Activated CD8-positive, alpha-beta T cell treated with anti-CD3 and anti-CD28 coated beads for 36 hours (primary cell): ENCODE data around the gene FGF3. TPM values are rescaled to one million over a fixed set of nuclear protein-coding genes. Genes with fewer than 3 reads are reported as not detected.

Source experiments
- ATAC-seq: fragments of 200-7000 bp; cut with Tn5 transposase; one replicate; pipeline ENCODE4 v1.10.0; 2021; ENCODE audit warnings: mild to moderate bottlenecking, moderate library complexity
- CTCF ChIA-PET: fragments of 350-600 bp; sonication (Branson Sonifier 250); formaldehyde crosslinking; loops from one replicate; lab custom pipeline; 2021; ENCODE audit warnings: antibody characterized with exemption; lab: Charles Lee
- POLR2A ChIA-PET: fragments of 350-600 bp; sonication (Branson Sonifier 250); formaldehyde crosslinking; loops from one replicate; lab custom pipeline; 2021; ENCODE audit warnings: antibody characterized with exemption; lab: Charles Lee
- DNase-seq: peaks from one replicate; pipeline ENCODE4 v3.0.0-alpha.2; 2020
- H3K27ac Mint-ChIP-seq: one replicate; pipeline ENCODE4 v1.8.0; 2021; ENCODE audit warnings: mild to moderate bottlenecking, mixed read lengths
- H3K27me3 Mint-ChIP-seq: one replicate; pipeline ENCODE4 v1.8.0; 2021; ENCODE audit warnings: mixed read lengths
- H3K36me3 Mint-ChIP-seq: one replicate; pipeline ENCODE4 v1.8.0; 2021; ENCODE audit warnings: low read depth, mixed read lengths
- H3K4me1 Mint-ChIP-seq: one replicate; pipeline ENCODE4 v1.8.0; 2021; ENCODE audit warnings: low read depth, mixed read lengths
- H3K4me3 Mint-ChIP-seq: one replicate; pipeline ENCODE4 v1.8.0; 2021; ENCODE audit warnings: mild to moderate bottlenecking, moderate library complexity, mixed read lengths
- H3K9me3 Mint-ChIP-seq: one replicate; pipeline ENCODE4 v1.8.0; 2021; ENCODE audit warnings: mixed read lengths
- intact Hi-C: fragments of 100-400 bp; cut with micrococcal nuclease; formaldehyde crosslinking; loops from one replicate; pipeline ENCODE4 v1.10.0; 2022
- total RNA-seq, 2 experiments: library from RNA; stranded (reverse); gene quantifications; one replicate each; pipeline ENCODE4 v1.2.3, GENCODE V29; 2021
- TF ChIP-seq, protein P1 (sequence below): fragments of 200-600 bp; IDR thresholded peaks from one replicate; pipeline ENCODE4 v1.8.0; 2022; ENCODE audit warnings: antibody characterized with exemption, mild to moderate bottlenecking

Gene FGF3
- total RNA-seq, 2 experiments from 2014 or later = not detected

DNA sequence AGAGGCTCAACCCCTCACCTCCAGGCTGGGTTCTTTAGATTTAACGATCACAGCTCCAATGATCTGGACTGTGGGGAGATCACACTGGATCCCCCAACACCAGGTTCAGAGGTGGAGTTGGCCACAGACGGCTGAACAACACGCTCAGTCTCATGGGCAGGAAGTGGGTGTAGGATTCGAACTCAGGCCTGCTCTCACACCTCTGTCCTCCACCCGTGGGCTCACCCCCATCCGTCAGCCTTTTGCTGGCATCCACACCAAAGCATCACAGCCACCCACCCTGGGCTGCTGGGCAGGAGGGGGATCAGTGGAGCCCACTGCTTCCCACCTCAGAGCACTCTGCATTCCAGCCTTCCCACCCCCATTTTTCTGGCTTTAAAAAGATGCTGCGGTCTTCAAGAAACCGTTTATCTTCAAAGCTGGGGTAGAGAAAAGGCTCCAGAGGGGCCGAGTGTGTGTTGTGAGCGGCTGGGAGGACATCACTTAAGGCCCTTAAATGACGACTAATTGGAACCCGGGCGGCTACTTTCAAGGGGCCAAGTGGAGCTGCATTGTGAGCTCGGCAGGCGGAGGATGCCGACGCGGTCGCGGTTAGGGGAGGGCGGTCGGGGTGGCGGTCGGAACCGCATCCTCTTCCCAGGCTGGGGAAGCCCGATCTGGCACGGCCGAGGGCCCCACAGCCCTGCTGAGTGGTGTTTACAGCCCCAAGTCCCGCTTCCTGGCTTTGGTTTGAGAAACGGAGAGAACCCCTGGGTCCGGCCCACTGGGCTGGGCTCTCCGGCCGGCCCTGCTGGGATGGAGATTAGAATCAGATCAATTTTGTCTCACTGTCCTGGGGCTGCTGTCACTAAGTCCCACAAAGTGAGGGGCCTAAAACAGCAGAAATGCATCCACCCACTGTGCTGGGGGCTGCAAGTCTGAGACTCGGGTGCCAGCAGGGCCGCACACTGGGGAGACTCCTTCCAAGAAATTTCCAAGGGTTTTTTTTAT is 15.9 kb upstream of the FGF3 start:
- ChIA-PET POLR2A (no interaction called here), CTCF (interaction anchor here (1.1 kb wide), 1 partner anchor 83 kb away, joined by 3 read pairs; no protein-coding TSS in a partner anchor)
- intact Hi-C loops = no loop called here
- DNase-seq = no peak
- H3K36me3 Mint-ChIP-seq = no peaks in the 10 kb centered on the region
- TF ChIP-seq, protein P1, sequence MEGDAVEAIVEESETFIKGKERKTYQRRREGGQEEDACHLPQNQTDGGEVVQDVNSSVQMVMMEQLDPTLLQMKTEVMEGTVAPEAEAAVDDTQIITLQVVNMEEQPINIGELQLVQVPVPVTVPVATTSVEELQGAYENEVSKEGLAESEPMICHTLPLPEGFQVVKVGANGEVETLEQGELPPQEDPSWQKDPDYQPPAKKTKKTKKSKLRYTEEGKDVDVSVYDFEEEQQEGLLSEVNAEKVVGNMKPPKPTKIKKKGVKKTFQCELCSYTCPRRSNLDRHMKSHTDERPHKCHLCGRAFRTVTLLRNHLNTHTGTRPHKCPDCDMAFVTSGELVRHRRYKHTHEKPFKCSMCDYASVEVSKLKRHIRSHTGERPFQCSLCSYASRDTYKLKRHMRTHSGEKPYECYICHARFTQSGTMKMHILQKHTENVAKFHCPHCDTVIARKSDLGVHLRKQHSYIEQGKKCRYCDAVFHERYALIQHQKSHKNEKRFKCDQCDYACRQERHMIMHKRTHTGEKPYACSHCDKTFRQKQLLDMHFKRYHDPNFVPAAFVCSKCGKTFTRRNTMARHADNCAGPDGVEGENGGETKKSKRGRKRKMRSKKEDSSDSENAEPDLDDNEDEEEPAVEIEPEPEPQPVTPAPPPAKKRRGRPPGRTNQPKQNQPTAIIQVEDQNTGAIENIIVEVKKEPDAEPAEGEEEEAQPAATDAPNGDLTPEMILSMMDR = no peak
- no peak overlapping the region for H3K4me3 Mint-ChIP-seq
- H3K4me1 Mint-ChIP-seq = no peaks in the 10 kb centered on the region
- H3K9me3 Mint-ChIP-seq = no peaks in the 10 kb centered on the region
- no peak overlapping the region for H3K27ac Mint-ChIP-seq
- peaks cover 29% of the 10 kb centered on the region for H3K27me3 Mint-ChIP-seq
- ATAC-seq = no peak

GRCh38 chr11:69834251-69834650 is 15.0 kb upstream of the FGF3 start:
- TF ChIP-seq, protein P1 = no peak
- Mint-ChIP-seq H3K9me3 (no peaks in the 10 kb centered on the region), H3K27me3 (peaks cover 29% of the 10 kb centered on the region), H3K27ac (no peak overlapping the region), H3K4me3 (no peak overlapping the region), H3K36me3 (no peaks in the 10 kb centered on the region), H3K4me1 (no peaks in the 10 kb centered on the region)
- ATAC-seq = no peak
- intact Hi-C loops = no loop called here
- ChIA-PET POLR2A (no interaction called here), CTCF (interaction anchor here (1.1 kb wide), 1 partner anchor 84 kb away, joined by 3 read pairs; no protein-coding TSS in a partner anchor)
- DNase-seq = no peak

DNA sequence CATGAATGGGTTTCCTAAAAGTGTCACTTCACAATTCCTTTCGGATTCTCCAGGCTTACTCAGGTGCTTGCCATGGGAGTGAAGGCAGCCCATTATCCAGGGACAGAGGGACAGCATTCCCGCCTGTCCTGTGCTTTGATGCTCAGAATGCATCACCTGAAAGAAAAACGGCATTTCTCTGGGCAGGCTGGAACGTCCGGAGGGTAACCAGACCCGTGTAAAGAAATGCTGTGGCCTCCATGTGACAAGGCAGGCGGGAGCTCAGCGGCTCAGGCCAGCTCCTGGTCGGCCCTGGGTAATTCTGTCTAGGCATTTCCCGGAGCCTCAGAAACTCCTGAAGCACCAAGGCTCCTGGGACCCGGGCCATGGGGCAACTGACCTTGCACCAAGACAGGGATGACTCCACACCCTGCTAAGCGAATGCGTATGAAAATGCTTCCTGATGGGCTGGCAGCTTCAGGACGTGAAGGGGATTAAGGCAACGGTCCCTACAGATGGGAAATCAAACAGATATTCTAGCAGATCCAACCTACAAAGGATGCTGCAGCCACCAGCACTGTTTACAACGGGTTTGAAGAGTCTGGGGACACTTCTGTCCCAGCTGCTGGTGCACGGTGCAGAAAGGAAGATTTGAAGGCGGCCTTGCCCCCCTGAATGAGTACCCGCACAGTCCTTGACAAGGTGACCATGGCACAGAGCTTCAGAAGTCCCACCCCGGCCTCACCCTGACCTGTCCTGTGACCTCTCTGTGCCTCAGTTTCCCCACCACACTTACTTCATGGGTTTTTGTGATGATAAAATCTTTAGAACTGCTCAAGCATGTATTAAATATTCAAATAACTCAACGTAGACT is 13.6 kb upstream of the FGF3 start:
- ChIA-PET CTCF (no interaction called here), POLR2A (no interaction called here)
- Mint-ChIP-seq H3K9me3 (no peaks in the 10 kb centered on the region), H3K4me1 (no peaks in the 10 kb centered on the region), H3K27ac (no peak overlapping the region), H3K27me3 (peaks cover 25% of the 10 kb centered on the region), H3K4me3 (no peak overlapping the region), H3K36me3 (no peaks in the 10 kb centered on the region)
- intact Hi-C loops = no loop called here
- no peak for ATAC-seq
- DNase-seq = no peak
- TF ChIP-seq, protein P1 = no peak

DNA sequence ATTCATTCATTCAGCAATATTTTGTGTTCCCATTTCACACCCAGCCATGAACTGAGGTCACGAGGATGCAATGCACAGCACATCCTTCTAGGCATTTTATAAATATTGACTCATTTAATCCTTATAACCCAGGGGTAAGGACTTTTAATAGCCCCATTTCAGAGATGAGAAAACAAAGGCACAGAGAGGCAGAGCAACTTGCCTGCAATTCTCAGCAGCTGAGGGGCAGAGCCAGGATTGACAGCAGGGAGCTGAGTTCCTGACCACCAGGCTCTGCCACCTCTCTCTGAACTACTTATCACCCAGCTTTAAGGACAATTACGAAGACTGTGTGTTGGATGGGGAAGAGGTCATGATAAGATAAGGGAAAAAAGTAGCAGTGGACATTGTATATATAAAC is 12.8 kb upstream of the FGF3 start:
- Mint-ChIP-seq H3K27me3 (peaks cover 24% of the 10 kb centered on the region), H3K9me3 (no peaks in the 10 kb centered on the region), H3K27ac (no peak overlapping the region), H3K36me3 (no peaks in the 10 kb centered on the region), H3K4me1 (no peaks in the 10 kb centered on the region), H3K4me3 (no peak overlapping the region)
- intact Hi-C loops = no loop called here
- ChIA-PET CTCF (no interaction called here), POLR2A (no interaction called here)
- DNase-seq = no peak
- TF ChIP-seq, protein P1 = no peak
- no peak for ATAC-seq
